Fibroblast of skin of back (primary cell): ENCODE measurements around the gene LSM6. TPM values are rescaled to one million over a fixed set of nuclear protein-coding genes. Genes with fewer than 3 reads are reported as not detected.

Experiments
- DNase-seq: peaks from one replicate; pipeline ENCODE4 v3.0.0-alpha.2; 2013
- polyA plus RNA-seq, 2 experiments: library from polyadenylated mRNA; unstranded; fragments of 120-200 nt; gene quantifications; one replicate each; pipeline ENCODE4 v1.2.1, GENCODE V29; 2013; ENCODE audit not compliant: insufficient read length in 2 of 2

LSM6 gene
- polyA plus RNA-seq (2013, experiment 1 of 2; ENCODE audit: insufficient read length), result 28.7 TPM
- polyA plus RNA-seq (2013, experiment 2 of 2; ENCODE audit: insufficient read length), result 21.2 TPM

DNA sequence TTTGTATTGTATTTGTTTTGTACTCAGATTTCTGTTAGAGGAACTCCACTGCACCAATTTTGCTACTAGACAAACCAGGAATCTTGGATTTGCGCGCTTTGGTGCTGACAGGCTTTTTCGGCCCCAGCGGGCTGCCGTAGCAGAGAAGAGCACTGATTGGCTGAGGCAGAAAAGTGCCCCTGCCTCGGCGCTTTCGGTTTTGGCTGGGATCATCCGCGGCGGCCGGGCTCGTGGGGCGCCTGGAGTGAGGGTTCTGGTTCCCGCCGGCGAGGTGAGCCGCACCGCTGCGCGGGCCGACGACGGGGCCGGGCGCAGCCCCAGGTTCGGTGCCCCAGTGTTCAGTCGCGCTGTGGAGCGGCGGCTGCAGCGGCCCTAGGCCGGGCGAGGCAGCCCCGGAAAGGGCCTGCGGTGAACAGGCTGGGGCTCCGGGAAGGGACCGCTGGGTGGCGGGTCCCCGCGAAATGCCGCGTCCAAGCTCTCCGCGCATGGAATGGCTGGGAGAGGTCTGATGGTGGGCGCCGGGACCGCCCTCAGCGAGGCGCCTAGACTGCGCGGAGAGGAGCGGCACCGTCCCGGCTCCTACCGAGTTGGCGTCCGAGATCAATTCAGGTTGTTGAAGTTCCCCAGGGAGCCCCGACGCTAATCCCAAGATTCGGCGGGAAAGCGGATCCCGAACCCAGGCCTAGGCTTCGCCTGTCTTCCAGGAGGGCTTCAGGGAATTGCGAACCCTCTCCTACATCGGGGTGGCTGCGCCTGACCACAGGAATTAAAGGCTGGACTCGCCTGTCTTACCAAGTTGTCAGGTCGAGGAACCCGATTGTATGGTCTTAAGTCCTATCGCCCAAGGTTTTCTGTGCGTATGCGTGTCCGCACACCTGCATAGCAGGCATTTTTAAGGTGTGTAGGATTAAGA lies at the start of gene LSM6:
LSM6 (plus strand) TSS at position 178 of the 913 bp plus-strand sequence. CDS start 7,204 bp downstream, outside the sequence.
- peak; percentile 90 for DNase-seq

GRCh38 chr4:146132445-146132844 lies 43.1 kb upstream of the LSM6 start:
- DNase-seq, result no peak

DNA sequence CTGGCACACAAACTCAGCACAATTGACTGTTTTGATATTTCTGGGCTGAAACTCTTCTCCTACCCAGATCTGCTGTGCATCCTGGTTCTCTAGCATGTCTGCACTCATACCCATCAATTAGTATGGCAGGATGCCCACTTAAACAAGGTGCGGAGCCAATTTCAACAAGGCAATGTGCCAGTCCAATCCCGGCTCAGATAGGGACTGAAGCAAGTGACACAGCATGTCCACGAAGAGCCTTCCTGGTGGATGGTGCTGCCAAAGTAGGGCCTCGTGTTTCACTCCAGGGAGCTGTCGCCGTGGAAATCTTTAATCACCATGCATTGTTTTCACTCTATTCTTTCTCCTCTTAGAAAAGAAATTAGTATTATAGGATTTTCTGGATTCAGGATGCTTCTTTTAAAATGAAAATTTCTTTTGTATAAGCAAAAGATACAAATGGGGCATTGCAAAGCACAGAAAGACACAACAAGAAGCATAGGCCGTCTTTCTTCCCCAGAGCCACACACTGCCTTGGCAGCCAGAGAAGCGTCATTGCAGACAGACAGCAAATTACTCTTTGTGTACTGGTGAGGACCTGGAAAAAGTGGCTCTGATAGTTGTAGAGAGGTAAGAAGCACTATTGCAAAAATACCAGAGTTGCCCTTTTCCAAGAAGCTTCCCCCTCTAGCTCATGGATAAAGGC lies 40.6 kb upstream of the LSM6 start:
- peak; percentile 37 for DNase-seq

DNA sequence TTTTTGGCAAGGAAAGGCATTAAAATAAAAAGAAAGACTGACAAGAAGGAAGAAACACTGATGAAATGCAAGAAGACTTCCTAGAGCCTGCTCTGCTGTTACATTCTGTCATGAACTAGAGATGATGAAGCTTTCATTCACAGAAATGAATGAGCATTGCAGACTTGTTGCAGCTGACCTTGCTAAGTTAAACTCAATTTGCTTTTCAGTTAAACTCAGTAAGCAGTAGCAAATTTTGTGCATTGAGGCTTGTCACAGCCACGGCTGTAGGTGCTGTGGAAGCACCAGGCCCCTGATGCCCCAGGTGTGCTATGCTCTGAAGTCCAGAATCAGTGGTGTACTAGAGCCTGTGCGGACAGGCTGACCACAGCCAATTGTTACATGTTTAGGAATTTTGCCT lies 39.6 kb upstream of the LSM6 start:
- no peak for DNase-seq

- no peak for DNase-seq
These were observed 32.8 kb upstream of the LSM6 start for GRCh38 chr4:146142768-146143167.

- no peak for DNase-seq
These were observed 31.6 kb upstream of the LSM6 start for GRCh38 chr4:146143888-146144287.

DNA sequence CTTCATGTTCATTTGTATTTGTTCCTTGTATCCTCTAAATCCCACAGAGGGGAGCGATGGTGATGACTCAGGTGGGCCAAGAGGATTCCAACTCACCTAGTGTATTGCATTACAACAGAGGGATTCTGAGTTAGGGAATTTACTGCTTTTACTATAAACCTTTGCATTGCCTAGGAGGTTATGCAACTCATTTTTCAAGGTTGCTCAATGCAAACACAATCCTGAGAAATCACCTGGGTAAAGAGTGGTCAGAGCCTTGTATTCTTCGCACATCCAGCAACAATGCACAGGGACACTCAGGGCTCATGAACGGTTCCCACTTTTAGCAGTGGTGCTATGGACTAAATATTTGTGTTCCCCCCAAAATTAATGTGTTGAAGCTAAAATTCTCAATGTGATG lies 28.6 kb upstream of the LSM6 start:
- DNase-seq, result no peak

DNA sequence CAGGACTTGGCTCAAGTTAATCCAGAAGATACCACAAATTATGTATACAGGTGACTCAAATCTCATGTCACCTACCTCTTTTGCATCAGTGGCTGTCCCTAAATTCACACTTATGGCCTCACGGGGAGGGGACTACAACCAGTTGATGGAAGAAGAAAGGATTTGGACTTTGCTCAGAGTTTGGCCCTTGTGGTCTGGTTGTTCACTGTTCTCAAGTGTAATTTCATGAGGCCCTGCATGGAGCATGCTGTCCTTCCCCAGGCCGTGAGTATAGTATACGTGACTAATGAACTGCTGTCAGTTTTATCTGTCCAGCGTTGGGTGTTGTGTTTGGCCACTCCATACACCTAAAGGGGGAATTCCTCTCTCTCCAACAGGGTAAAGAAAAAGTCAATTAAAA lies 27.5 kb upstream of the LSM6 start:
- no peak for DNase-seq

- no peak for DNase-seq
These were observed 21.5 kb upstream of the LSM6 start for GRCh38 chr4:146154057-146154456.

DNA sequence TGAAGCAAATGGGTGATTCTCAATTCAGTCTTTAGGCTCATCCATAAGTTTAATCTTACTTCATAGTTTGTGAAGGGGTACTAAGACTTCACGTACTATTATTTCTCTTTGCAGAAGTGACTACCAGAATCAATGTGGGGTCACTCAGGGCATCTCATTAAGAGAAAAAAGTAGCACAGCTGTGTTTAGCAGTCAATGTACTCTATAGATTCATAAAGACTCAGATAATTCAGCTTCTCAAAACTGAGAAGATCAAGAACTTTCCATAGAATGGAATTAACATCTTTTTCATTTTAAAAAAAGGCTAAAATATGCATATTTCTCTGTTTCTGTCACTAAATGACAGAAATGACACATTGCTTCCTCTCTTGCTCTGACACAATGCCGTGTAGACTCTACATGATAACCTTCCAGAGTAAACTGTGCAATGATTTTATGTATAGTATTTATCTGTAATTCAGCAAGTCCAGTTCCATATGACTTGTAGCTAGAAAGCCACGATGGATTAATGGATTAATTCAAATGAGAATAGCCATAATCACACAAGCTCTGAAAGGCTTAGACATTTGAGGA lies 20.3 kb upstream of the LSM6 start:
- no peak for DNase-seq

DNA sequence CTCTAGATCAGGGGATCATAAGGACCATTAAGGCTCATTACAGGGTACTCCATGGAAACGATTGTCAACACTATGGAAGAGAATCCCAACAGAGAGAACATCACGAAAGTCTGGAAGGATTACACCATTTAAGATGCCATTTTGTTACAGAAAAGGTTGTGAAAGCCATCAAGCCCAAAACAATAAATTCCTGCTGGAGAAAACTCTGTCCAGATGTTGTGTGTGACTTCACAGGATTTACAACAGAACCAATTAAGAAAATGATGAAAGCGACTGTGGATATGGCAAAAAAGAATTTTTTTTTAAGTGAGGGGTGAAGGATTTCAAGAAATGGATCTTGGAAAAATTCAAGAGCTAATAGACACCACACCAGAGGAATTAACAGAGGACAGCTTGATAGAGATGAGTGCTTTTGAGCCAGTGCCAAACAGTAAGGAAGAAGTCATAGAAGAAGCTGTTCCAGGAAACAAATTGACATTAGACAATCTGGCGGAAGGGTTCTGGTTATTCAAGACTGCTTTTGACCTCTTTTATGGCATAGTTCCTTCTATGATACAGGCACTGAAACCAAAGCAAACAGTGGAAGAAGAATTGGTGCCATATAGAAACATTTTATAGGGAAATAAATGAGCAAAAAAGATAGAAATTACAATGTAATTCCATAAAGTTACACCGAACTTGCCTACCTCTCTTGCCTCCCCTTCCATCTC lies 17.3 kb upstream of the LSM6 start:
- no peak for DNase-seq

- DNase-seq, result no peak
These were observed 16.0 kb upstream of the LSM6 start for GRCh38 chr4:146159384-146160058.

- DNase-seq, result no peak
These were observed 14.3 kb upstream of the LSM6 start for GRCh38 chr4:146161243-146161642.

DNA sequence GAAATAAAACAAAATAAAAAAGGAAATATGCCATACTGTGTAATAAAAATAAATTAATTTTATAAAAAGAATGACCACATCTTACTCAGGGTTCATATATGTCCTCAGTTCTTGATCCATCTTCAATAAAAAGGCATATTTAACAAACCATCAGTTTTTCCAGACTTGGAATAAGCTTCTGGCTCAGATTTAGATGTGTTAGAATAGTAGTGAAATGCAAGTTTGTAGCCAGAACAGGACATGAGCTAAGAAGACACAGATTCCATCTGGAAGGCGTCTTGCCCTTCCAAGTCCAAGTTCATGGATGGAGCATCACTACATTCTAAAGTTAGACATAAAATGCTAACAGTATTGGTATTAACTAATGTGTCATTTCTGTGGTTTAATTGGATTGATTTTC lies 10.3 kb upstream of the LSM6 start:
- no peak for DNase-seq

GRCh38 chr4:146165840-146166239 lies 9.7 kb upstream of the LSM6 start:
- peak; percentile 62 for DNase-seq

DNA sequence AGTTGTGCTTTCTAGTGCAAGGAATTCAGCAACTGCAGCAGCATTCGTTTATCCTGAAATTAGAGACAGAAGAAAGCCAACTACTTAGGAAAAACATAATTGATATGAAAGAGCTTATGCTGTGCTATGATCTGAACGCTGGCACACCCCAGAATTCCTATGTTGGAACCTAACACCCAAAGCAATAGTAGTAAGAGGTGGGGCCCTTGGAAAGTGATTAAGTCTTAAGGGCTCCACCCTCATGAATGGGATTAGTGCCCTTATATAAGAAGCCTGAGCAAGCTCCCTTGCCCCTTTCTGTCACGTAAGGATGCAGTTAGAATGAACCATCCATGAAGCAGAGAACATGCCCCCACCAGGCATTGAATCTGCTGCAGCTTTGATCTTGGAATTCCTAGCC lies 5.4 kb upstream of the LSM6 start:
- no peak for DNase-seq

- no peak for DNase-seq
These were observed 1.4 kb downstream of the LSM6 start for GRCh38 chr4:146176891-146177290.

DNA sequence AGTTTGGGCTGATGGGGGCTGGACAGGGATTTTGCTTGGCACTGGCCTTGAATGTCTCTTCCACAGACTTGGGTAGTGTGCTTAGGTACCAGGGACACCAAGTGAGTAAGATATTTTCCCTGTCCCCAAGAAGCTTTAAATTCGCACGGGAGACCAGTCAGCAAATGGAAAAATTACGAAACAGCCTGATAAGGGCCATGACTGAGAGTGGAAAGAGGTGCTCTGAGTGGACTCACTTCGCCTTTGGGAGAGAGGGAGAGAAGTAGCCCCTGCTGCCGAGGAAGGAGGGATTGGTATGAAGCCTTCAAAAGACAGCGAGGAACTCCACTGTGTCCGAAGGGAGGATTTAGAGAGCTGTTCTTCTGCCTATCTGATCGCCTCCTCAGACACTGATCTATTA lies 2.6 kb downstream of the LSM6 start:
- DNase-seq, result no peak

DNA sequence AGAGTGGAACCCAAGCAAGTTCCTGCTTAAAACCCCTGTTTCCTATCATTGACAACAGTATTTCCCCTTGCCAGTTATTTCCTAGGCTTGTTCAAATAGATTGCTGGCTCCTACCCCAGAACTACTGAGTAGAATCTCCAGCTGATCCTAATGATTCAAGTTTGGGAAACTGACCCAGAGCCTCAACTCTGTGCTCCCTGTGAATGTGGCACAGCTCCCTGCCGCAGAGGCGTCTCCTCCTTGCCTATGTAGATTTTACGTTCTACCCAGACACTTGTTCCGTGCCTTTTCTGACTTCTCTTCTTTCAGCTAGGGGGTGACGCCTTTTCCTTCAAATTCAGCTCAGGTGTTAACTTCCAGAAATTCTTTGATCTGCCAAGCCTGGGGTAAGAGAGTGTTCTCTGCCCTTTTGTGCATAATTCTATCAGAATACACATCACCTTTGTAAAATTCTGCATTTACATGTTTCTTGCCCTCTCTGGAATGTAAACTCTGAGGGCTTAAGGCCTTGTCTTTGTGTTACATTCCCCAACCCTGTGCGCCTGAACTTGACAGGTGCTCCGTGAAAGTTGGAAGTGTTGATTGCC lies 4.4 kb downstream of the LSM6 start:
- DNase-seq, result no peak

DNA sequence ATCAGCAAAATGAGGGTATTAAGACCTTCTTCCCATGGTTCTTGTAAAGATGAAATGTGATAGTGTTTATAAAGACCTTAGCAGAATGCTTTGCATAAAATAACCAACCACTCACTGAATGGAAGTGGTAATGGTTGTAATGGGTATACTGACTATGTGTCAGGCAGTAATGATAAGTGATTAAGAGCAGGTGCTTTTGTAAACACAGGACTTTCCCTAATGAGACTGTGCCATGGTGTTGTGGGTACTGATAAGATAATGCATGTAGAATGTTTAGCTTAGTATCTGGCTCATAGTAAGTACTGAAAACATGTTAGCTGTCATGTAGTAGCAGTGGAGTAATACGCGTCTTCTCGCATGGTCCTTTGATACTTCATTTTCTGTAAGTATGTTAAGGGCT lies 6.9 kb downstream of the LSM6 start:
- DNase-seq, result no peak

DNA sequence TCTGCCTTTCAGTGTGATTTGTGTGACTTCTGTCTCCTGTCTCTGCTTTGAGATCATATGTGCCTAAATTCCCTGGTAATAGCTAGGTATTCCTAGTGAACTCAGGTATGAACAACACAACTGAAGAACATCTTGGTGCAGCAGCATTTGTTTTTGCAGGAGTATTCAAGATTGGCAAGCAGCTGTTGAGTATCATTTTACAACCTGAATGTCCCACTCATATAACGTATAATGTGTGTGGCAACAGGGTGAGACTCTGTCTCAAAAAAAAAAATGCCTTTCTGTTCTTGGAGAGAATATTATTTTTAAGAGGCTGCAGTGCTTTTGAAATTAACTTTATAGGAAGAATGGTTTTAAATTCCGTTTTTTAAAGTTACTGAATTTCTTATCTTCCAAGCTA lies 7.7 kb downstream of the LSM6 start:
- no peak for DNase-seq

DNA sequence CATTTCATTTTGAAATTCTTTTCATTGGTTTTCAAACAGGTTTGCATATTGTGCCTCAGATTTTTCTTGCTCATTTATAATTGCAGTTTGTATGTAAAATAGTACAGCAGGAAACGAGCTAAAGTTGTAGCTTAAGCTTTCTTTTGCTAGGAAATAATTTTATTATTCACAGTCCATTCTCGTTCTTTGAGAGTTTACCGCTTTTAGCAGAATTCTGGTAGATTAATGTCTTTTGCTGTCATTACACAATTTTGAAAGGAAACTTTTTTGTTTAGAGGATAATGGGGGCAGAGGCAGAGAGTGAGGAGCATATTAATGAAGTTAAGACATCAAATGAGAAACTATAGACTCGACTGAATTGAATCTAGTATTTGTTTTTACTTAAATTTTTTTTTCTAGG lies 10.5 kb downstream of the LSM6 start:
- no peak for DNase-seq
